HG02610 (cell line): ENCODE results near the gene VARS2.
"Not testable (repeated sequence)": the region's sequence is repeated elsewhere in the genome, so short reads cannot be mapped to it uniquely, and the experiment has no call there.

Experiments used
- ATAC-seq: cut with Tn5 transposase; IDR thresholded peaks from one replicate; pipeline ENCODE4 v1.9.1; 2021; ENCODE audit warnings: mild to moderate bottlenecking, moderate library complexity; ENCODE audit not compliant: unreplicated experiment

The VARS2 gene

GRCh38 chr6:30960907-30961673, 47.1 kb downstream of the VARS2 start:
- ATAC-seq, result no peak

GRCh38 chr6:30962716-30963115, 48.7 kb downstream of the VARS2 start:
- no peak for ATAC-seq

GRCh38 chr6:30963641-30964040, 49.6 kb downstream of the VARS2 start:
- no peak for ATAC-seq

- no peak for ATAC-seq
Observed at GRCh38 chr6:30964075-30964474, 50.0 kb downstream of the VARS2 start.

- ATAC-seq, result no peak
Observed at GRCh38 chr6:30965140-30965601, 51.1 kb downstream of the VARS2 start.

- no peak for ATAC-seq
Observed at GRCh38 chr6:30966154-30966553, 52.1 kb downstream of the VARS2 start.

GRCh38 chr6:30969171-30969570, 55.1 kb downstream of the VARS2 start:
- ATAC-seq, result not testable (repeated sequence)

GRCh38 chr6:30970946-30971345, 56.9 kb downstream of the VARS2 start:
- no peak for ATAC-seq

GRCh38 chr6:30972816-30973215, 58.8 kb downstream of the VARS2 start:
- no peak for ATAC-seq

- ATAC-seq, result no peak
Observed at GRCh38 chr6:30974490-30975252, 60.6 kb downstream of the VARS2 start.
